T follicular helper cell (primary cell): ENCODE data around the gene CTCF.

Experiments used
- DNase-seq: peaks from one replicate; pipeline ENCODE4 v3.0.0-alpha.2; 2020; ENCODE audit warnings: low read depth

CTCF gene

GRCh38 chr16:67548265-67549126 is 13.8 kb upstream of the CTCF start:
- DNase-seq, result no peak

GRCh38 chr16:67549240-67549639 is 13.1 kb upstream of the CTCF start:
- no peak for DNase-seq

- DNase-seq, result no peak
Observed at GRCh38 chr16:67549936-67550335, 12.4 kb upstream of the CTCF start.

GRCh38 chr16:67551091-67551490 is 11.2 kb upstream of the CTCF start:
- no peak for DNase-seq

- no peak for DNase-seq
Observed at GRCh38 chr16:67551972-67552371, 10.4 kb upstream of the CTCF start.

- DNase-seq, result no peak
Observed at GRCh38 chr16:67552476-67552875, 9.8 kb upstream of the CTCF start.

GRCh38 chr16:67555795-67556212 is 6.5 kb upstream of the CTCF start:
- no peak for DNase-seq

- no peak for DNase-seq
Observed at GRCh38 chr16:67558859-67559258, 3.5 kb upstream of the CTCF start.

GRCh38 chr16:67560827-67561342 is 1.4 kb upstream of the CTCF start:
- DNase-seq, result no peak

GRCh38 chr16:67561501-67561823 is 864 bp upstream of the CTCF start:
- no peak for DNase-seq

- DNase-seq, result peak; percentile 96
Observed at GRCh38 chr16:67561824-67562525, 351 bp upstream of the CTCF start.

GRCh38 chr16:67562918-67563707 is 787 bp downstream of the CTCF start:
- peak; percentile 48 for DNase-seq

- DNase-seq, result no peak
Observed at GRCh38 chr16:67563708-67564468, 1.6 kb downstream of the CTCF start.

GRCh38 chr16:67565470-67566100 is 3.3 kb downstream of the CTCF start:
- no peak for DNase-seq

- DNase-seq, result no peak
Observed at GRCh38 chr16:67571464-67571863, 9.1 kb downstream of the CTCF start.

- DNase-seq, result no peak
Observed at GRCh38 chr16:67571981-67572431, 9.7 kb downstream of the CTCF start.

- DNase-seq, result no peak
Observed at GRCh38 chr16:67579686-67580085, 17.4 kb downstream of the CTCF start.

- DNase-seq, result no peak
Observed at GRCh38 chr16:67580202-67580601, 17.9 kb downstream of the CTCF start.

GRCh38 chr16:67593288-67593687 is 31.0 kb downstream of the CTCF start:
- DNase-seq, result no peak

GRCh38 chr16:67593701-67594100 is 31.4 kb downstream of the CTCF start:
- DNase-seq, result no peak
